Activated CD8-positive, alpha-beta T cell treated with anti-CD3 and anti-CD28 coated beads, Interleukin-2, amount 10 ng/mL, durations not matched to agents 7 days and 5 days (primary cell): ENCODE data around the gene LRRC74A. TPM values are rescaled to one million over a fixed set of nuclear protein-coding genes. Genes with fewer than 3 reads are reported as not detected.
A peak's percentile ranks its signal among the peaks of the same experiment; 100 is the strongest.
"Not testable (repeated sequence)": the region's sequence is repeated elsewhere in the genome, so short reads cannot be mapped to it uniquely, and the experiment has no call there.

Experiments used
- ATAC-seq: fragments of 150-1000 bp; cut with Tn5 transposase; one replicate; pipeline ENCODE4 v1.10.0; 2021; ENCODE audit warnings: moderate library complexity
- CTCF ChIA-PET: fragments of 350-600 bp; sonication (Branson Sonifier 250); formaldehyde crosslinking; loops from one replicate; lab custom pipeline; 2021; ENCODE audit warnings: antibody characterized with exemption; lab: Charles Lee
- POLR2A ChIA-PET: fragments of 350-600 bp; sonication (Branson Sonifier 250); formaldehyde crosslinking; loops from one replicate; lab custom pipeline; 2021; ENCODE audit warnings: antibody characterized with exemption; lab: Charles Lee
- DNase-seq: peaks from one replicate; pipeline ENCODE4 v3.0.0-alpha.2; 2020
- H3K27ac Mint-ChIP-seq: one replicate; pipeline ENCODE4 v1.8.0; 2021; ENCODE audit warnings: mild to moderate bottlenecking, mixed read lengths
- H3K27me3 Mint-ChIP-seq: one replicate; pipeline ENCODE4 v1.8.0; 2021; ENCODE audit warnings: low read depth, mixed read lengths
- H3K36me3 Mint-ChIP-seq: one replicate; pipeline ENCODE4 v1.8.0; 2021; ENCODE audit warnings: low read depth, mixed read lengths
- H3K4me1 Mint-ChIP-seq: one replicate; pipeline ENCODE4 v1.8.0; 2021; ENCODE audit warnings: low read depth, mixed read lengths
- H3K4me3 Mint-ChIP-seq: one replicate; pipeline ENCODE4 v1.8.0; 2021; ENCODE audit warnings: mild to moderate bottlenecking, mixed read lengths
- H3K9me3 Mint-ChIP-seq: one replicate; pipeline ENCODE4 v1.8.0; 2022; ENCODE audit warnings: mixed read lengths; ENCODE audit not compliant: insufficient read depth
- total RNA-seq, 2 experiments: library from RNA; stranded (reverse); gene quantifications; one replicate each; pipeline ENCODE4 v1.2.3, GENCODE V29; 2021

Gene LRRC74A
- total RNA-seq, 2 experiments from 2014 or later: not detected

DNA sequence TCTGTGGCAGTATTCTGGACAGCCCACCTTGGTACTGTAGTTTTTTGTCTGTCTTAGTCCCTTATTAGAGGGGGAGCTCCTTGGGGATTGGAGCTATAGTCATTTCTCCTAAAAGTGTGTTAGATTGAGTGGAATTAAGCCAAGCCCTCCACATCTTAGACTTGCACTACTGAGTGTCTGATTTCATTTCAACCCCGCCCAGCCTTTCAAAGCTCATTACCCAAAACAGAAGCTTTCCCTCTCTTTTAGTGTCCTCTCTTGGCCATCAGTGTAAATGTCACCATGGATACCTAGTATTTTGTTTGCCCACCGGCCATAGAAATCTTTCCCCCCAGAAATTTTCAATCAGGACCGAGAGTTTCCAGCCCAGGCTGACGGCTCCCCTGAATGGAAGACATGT, 74.5 kb downstream of the LRRC74A start:
- DNase-seq (no peak), ATAC-seq (no peak)
- Mint-ChIP-seq H3K36me3 (no peaks in the 10 kb centered on the region), H3K4me3 (no peak overlapping the region), H3K27ac (no peak overlapping the region), H3K4me1 (peaks cover 22% of the 10 kb centered on the region), H3K27me3 (no peaks in the 10 kb centered on the region), H3K9me3 (no peaks in the 10 kb centered on the region)
- ChIA-PET POLR2A (no interaction called here), CTCF (interaction anchor here (1.2 to 2.5 kb wide), 6 partner anchors 13 to 170 kb away, joined by 3 to 14 read pairs (median 8); no protein-coding TSS in a partner anchor)

DNA sequence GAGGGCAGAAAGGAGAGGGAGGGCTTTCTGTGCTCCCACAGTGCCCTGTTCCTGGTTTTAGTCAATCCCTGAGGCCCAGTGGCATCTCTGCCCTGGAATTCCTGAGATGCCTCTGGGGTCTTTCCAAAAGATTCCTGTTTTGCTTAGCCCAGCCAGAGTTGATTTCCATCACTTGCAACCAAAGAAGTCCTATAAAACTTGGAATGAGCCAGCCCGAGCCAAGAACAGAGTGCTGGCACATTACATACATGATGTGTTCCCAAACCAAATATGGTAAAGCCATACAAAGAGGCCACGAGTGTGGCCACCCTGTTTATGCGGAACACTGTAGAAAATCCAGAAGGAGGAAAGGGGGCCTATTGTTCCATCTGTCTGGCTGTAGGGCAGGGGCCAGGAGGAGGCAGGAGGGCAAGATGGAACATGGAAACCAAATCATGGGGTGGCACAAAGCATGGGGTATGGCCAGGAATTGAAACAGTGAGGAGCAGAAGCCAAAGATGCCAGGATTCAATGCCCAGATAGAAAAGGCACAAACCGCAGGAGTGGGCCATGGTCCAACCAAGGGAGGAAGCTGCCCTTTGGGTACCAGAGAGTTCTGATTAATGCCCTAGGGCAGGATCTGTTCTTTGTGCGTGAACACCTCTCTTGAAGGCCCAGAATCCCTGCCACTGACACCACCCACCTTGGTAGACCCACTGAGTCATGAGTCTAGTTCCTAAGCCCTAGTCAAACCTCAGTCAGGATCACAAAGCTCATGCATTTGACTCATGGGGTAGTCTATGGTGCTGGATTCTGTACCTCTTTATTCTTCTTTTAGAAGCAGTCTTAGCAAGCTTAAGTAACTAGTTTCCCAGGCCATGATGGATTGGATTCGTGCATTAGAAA, 75.2 kb downstream of the LRRC74A start:
- Mint-ChIP-seq H3K36me3 (no peaks in the 10 kb centered on the region), H3K4me1 (peaks cover 24% of the 10 kb centered on the region), H3K27me3 (no peaks in the 10 kb centered on the region), H3K4me3 (no peak overlapping the region), H3K9me3 (no peaks in the 10 kb centered on the region), H3K27ac (no peak overlapping the region)
- POLR2A ChIA-PET: no interaction called here
- ATAC-seq (no peak), DNase-seq (no peak)
- CTCF ChIA-PET: interaction anchor here (0.7 to 2.5 kb wide), 8 partner anchors 12 to 195 kb away, joined by 3 to 14 read pairs (median 4); no protein-coding TSS in a partner anchor

DNA sequence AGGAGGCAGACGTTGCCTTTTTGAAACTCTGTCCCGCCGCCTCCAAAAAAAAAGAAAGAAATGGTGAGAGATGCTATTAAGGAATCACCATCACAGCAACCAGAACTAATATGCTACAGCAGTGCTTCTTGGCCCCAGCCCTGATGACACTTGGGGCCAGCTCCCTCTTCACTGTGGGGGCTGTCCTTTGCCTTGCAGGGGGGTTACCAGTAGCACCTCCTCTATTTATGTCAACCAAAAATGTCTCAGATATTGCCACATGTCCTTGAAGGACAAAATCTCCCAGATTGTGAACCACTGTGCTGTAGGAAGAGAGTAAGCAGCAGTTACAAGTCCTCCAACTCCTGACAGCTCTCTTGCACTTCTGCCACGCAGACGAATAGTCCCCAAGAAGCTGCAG, 76.4 kb downstream of the LRRC74A start:
- H3K4me3 Mint-ChIP-seq: no peak overlapping the region
- H3K27me3 Mint-ChIP-seq: no peaks in the 10 kb centered on the region
- no peaks in the 10 kb centered on the region for H3K9me3 Mint-ChIP-seq
- H3K36me3 Mint-ChIP-seq: no peaks in the 10 kb centered on the region
- H3K27ac Mint-ChIP-seq: no peak overlapping the region
- ChIA-PET CTCF (interaction anchor here (1.5 to 3.2 kb wide), 4 partner anchors 11 to 168 kb away, joined by 4 to 10 read pairs (median 5); no protein-coding TSS in a partner anchor), POLR2A (no interaction called here)
- ATAC-seq (no peak), DNase-seq (no peak)
- peaks cover 27% of the 10 kb centered on the region for H3K4me1 Mint-ChIP-seq

DNA sequence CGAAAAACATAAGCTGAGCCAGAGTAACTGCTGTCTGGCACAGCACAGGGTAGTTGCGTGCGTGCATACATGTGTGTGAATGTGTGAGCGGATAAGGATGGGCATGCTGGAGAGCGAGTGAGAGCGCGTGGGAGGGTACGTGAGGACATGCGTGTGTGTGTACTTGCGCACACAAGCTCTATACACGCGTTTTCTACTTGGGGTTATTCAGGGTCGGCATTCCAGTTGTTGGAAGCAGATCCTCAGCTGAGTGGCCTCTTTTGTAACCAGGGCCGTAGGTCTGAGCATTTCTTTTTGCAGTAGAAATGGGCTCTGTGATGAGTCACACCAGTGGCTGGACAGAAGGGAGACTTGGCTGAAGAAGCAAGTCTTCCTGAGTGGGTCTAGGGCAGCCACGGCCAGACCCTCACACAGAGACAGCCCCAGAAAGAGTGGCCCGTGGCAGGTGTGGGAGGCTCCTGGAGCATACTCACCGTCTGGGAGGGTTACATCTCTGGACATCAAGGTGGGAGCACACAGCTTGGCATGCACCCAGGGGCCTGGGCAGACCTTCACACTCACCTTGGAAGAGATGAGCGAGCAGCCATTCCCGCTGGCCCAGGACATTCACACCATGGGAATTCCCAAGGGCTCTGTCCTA, 78.0 kb downstream of the LRRC74A start:
- Mint-ChIP-seq H3K9me3 (no peaks in the 10 kb centered on the region), H3K27me3 (no peaks in the 10 kb centered on the region), H3K27ac (no peak overlapping the region), H3K4me1 (peaks cover 35% of the 10 kb centered on the region), H3K4me3 (no peak overlapping the region), H3K36me3 (peaks cover 7% of the 10 kb centered on the region)
- ChIA-PET POLR2A (interaction anchor here (1.0 kb wide), 1 partner anchor 29 kb away, joined by 3 read pairs; no protein-coding TSS in a partner anchor), CTCF (interaction anchor here (0.5 to 3.2 kb wide), 12 partner anchors 9 to 166 kb away, joined by 3 to 10 read pairs (median 4); no protein-coding TSS in a partner anchor)
- ATAC-seq: no peak
- no peak for DNase-seq

DNA sequence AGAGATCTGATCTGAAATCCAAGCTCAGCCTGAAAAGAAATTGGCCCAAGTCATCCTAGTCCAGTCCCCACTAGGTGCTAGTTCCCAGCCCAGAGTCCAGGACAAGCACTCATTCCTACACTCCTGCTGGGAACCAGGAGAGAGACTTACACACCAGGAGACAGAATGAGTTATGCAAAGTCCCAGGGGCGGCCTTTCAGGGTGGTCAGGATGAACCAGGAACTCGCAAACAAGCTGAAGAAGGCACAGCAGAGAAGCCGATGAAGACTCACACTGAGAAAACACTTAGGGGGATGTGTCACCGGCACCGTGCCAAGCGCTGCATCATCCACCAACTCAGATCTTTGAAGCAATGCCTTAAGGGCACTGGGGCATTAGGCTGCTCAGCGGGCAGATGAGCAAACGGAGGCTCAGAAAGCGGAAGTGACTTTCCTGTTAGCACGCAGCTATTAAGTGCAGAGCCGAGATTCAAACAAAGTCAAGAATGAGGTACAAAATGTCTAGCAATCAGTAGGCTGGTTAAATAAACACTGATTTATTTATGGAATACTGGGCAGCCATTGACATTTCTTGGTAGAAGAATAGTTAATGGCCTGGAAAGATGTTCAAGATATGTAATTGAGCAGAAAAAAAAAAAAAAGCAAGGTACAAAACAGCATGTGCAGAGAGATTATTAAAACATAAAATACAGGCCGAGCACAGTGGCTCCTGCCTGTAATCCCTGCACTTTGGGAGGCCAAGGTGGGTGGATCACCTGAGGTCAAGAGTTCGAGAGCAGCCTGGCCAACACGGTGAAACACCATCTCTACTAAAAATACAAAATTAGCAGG, 78.7 kb downstream of the LRRC74A start:
- peak; percentile 75 for DNase-seq

DNA sequence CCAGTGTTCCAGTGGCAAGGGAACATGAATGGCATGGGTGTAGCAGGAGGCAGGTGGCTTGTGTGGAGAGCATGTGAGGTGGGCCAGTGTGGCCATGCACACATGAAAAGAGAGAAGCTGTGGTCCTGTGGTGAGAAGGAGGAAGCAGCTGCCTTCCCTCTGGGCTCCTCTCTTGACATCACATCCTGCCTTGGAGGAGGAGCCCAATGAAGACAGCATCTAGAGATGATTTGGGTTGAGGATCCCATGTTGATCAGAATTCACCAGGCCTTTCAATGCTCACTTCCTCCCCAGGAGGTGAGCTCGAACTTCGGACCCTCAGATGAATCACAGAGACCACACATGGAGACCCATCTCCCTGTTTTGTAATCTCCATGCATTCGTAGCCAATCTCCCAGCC, 82.6 kb downstream of the LRRC74A start:
- Mint-ChIP-seq H3K4me3 (peak overlapping the region; percentile 63), H3K9me3 (no peaks in the 10 kb centered on the region), H3K36me3 (peaks cover 8% of the 10 kb centered on the region), H3K27ac (peak overlapping the region; percentile 99), H3K4me1 (peaks cover 69% of the 10 kb centered on the region), H3K27me3 (no peaks in the 10 kb centered on the region)
- DNase-seq: peak; percentile 90
- CTCF ChIA-PET: interaction anchor here (0.6 to 7.3 kb wide), 6 partner anchors 33 to 216 kb away, joined by 3 to 121 read pairs (median 10); no protein-coding TSS in a partner anchor
- ATAC-seq: peak; percentile 84
- POLR2A ChIA-PET: interaction anchor here (0.6 to 1.0 kb wide), 4 partner anchors 41 to 805 kb away, joined by 3 read pairs; no protein-coding TSS in a partner anchor

More for the DNA sequence above, 78.7 kb downstream of the LRRC74A start:
- Mint-ChIP-seq H3K4me1 (peaks cover 42% of the 10 kb centered on the region), H3K36me3 (peaks cover 8% of the 10 kb centered on the region), H3K9me3 (no peaks in the 10 kb centered on the region), H3K27ac (peak overlapping the region; percentile 50), H3K27me3 (no peaks in the 10 kb centered on the region), H3K4me3 (no peak overlapping the region)
- peak; percentile 59 for ATAC-seq
- ChIA-PET CTCF (interaction anchor here (0.6 to 3.2 kb wide), 11 partner anchors 8 to 166 kb away, joined by 3 to 10 read pairs (median 3); no protein-coding TSS in a partner anchor), POLR2A (interaction anchor here (1.0 kb wide), 1 partner anchor 29 kb away, joined by 3 read pairs; no protein-coding TSS in a partner anchor)

DNA sequence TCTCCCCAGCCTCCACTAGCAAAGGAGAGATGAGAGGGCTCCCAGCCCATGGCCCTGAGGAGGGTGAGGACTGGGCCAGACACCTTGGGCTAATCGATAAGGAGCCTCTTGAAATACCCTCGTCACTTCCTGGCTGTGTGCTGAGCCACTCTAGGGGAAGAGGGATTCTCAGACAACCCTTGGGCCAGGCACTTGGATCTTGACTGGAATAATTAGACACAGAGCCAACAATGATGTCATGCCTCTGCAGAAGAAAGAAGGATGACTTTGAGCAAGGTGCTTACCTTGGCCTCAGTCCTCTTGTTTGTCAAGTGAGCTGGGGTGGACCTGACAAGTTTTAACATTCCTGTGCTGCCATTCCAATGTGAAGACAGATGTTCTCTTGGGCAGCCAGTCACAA, 83.1 kb downstream of the LRRC74A start:
- peak overlapping the region; percentile 63 for H3K4me3 Mint-ChIP-seq
- no peaks in the 10 kb centered on the region for H3K27me3 Mint-ChIP-seq
- ChIA-PET POLR2A (interaction anchor here (0.6 to 1.0 kb wide), 3 partner anchors 41 to 97 kb away, joined by 3 read pairs; no protein-coding TSS in a partner anchor), CTCF (interaction anchor here (0.6 to 7.3 kb wide), 6 partner anchors 33 to 215 kb away, joined by 3 to 121 read pairs (median 10); no protein-coding TSS in a partner anchor)
- ATAC-seq: no peak
- H3K27ac Mint-ChIP-seq: peak overlapping the region; percentile 99
- H3K4me1 Mint-ChIP-seq: peaks cover 69% of the 10 kb centered on the region
- DNase-seq: no peak
- H3K36me3 Mint-ChIP-seq: peaks cover 8% of the 10 kb centered on the region
- H3K9me3 Mint-ChIP-seq: no peaks in the 10 kb centered on the region

DNA sequence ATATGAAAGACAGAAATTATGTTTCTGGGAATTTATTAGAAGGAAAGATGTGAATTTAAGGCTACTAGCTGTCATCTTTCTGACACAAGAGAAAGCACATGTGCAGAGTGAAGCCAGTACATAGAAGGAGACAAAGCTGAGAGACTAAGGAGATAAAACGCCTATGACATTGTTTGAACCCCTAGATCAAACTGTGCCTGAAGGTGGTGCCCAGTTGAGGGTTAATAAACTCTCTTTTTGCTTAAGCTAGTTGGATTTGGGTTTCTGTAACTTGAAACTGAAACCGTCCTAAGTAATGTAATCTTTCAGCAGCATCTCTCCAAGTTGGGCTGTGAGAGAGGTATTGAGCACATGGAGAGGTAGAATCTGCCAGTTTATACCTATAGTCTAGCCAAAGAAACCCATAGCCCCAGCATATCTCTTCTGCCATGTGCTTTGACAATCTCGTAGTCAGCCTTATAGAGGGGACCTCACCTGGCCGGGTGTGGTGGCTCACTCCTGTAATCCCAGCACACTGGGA, 84.2 kb downstream of the LRRC74A start:
- H3K4me3 Mint-ChIP-seq: no peak overlapping the region
- ATAC-seq: no peak
- peak overlapping the region; percentile 57 for H3K27ac Mint-ChIP-seq
- no peak for DNase-seq
- ChIA-PET POLR2A (interaction anchor here (0.6 kb wide), 1 partner anchor 19 kb away, joined by 3 read pairs; no protein-coding TSS in a partner anchor), CTCF (interaction anchor here (0.6 to 7.3 kb wide), 14 partner anchors 10 to 409 kb away, joined by 3 to 121 read pairs (median 4); partner anchors contain the start of gene IRF2BPL)
- H3K4me1 Mint-ChIP-seq: peaks cover 67% of the 10 kb centered on the region
- no peaks in the 10 kb centered on the region for H3K27me3 Mint-ChIP-seq
- H3K36me3 Mint-ChIP-seq: peaks cover 8% of the 10 kb centered on the region
- no peaks in the 10 kb centered on the region for H3K9me3 Mint-ChIP-seq

DNA sequence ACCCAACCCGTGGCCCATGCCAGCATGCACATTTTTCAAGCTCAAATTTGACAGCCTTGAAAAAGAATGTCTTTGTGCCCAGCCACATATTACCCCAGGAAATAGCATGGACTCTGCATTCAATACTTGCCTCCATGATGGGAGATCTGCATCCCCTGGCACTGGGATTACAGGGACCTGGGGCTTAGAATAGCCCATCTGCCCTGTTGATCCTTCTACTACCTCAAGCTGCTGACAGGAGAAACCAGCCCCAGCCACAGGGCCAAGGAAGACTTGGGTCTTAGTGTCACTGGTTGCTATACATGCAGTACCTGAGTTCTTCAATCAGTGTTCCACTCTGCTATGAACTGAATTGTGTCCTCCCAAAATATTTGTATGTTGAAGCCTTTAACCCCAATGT, 85.3 kb downstream of the LRRC74A start:
- Mint-ChIP-seq H3K9me3 (no peaks in the 10 kb centered on the region), H3K36me3 (peaks cover 8% of the 10 kb centered on the region), H3K4me3 (no peak overlapping the region), H3K4me1 (peaks cover 66% of the 10 kb centered on the region), H3K27ac (peak overlapping the region; percentile 64), H3K27me3 (no peaks in the 10 kb centered on the region)
- ChIA-PET CTCF (interaction anchor here (0.7 to 7.3 kb wide), 13 partner anchors 9 to 158 kb away, joined by 3 to 121 read pairs (median 4); partner anchors contain the start of gene IRF2BPL), POLR2A (interaction anchor here (0.7 kb wide), 1 partner anchor 49 kb away, joined by 3 read pairs; no protein-coding TSS in a partner anchor)
- ATAC-seq (no peak), DNase-seq (no peak)

DNA sequence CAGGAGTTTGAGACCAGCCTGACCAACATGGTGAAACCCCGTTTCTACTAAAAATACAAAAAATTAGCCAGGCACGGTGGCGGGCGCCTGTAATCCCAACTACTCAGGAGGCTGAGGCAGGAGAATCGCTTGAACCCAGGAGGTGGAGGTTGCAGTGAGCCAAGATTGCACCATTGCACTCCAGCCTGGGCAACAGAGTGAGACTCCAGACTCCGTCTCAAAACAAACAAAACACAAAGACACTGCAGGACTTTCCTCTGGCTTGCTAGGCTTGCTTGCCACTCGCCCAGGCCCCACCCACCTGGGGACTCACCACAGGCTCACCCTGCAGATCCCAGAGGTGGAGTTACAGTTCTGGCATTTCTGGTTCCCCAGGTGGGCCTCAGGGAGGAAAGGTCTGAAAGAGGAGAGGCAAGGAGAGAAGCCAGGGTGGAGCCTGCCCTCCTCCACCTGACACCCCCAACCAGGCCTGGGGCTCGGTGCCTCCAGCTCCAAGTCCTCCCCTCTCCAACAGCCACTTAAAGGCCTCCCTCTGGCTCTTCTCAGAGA, 88.4 kb downstream of the LRRC74A start:
- not testable (repeated sequence) for H3K9me3 Mint-ChIP-seq, ATAC-seq, H3K27me3 Mint-ChIP-seq, DNase-seq, H3K36me3 Mint-ChIP-seq, H3K4me3 Mint-ChIP-seq
- POLR2A ChIA-PET: interaction anchor here (0.7 kb wide), 1 partner anchor 41 kb away, joined by 3 read pairs; no protein-coding TSS in a partner anchor
- H3K4me1 Mint-ChIP-seq: peaks cover 72% of the 10 kb centered on the region
- CTCF ChIA-PET: interaction anchor here (0.6 to 7.3 kb wide), 22 partner anchors 8 to 184 kb away, joined by 3 to 121 read pairs (median 20); partner anchors contain the start of gene CIPC
- peak overlapping the region; percentile 80 for H3K27ac Mint-ChIP-seq
